Naive thymus-derived CD8-positive, alpha-beta T cell (primary cell): Measurements from ENCODE around the gene DEXI. TPM values are rescaled to one million over a fixed set of nuclear protein-coding genes. Genes with fewer than 3 reads are reported as not detected.
"Not testable (repeated sequence)": the region's sequence is repeated elsewhere in the genome, so short reads cannot be mapped to it uniquely, and the experiment has no call there.

Source experiments
- ATAC-seq, 2 donors: fragments of 150-1000 bp; cut with Tn5 transposase in 1 of 2; sonication (Bioruptor Pico), chemical (Tn5 transposase) in 1 of 2; 1 replicate in 1 of 2; 2 replicates in 1 of 2; pipeline ENCODE4 v1.10.0; 2021; ENCODE audit warnings: mild to moderate bottlenecking in 2 of 2, moderate library complexity in 2 of 2
- POLR2A ChIA-PET: fragments of 350-600 bp; sonication (Branson Sonifier 250); formaldehyde crosslinking; loops from one replicate; lab custom pipeline; 2021; ENCODE audit warnings: antibody characterized with exemption; lab: Charles Lee
- DNase-seq, 10 donors: peaks; one replicate each; pipeline versions ENCODE4 v3.0.0 to v3.0.0-alpha.2; 2020 to 2022
- H3K27ac Mint-ChIP-seq, 10 donors: one replicate each; pipeline ENCODE4 v1.8.0; 2020 to 2022; ENCODE audit warnings: mild to moderate bottlenecking in 10 of 10, mixed read lengths in 10 of 10, moderate library complexity in 4 of 10, inconsistent platforms in 1 of 10
- H3K27me3 Mint-ChIP-seq, 5 donors: one replicate each; pipeline ENCODE4 v1.8.0; 2021 to 2022; ENCODE audit warnings: mixed read lengths in 5 of 5
- H3K36me3 Mint-ChIP-seq, 3 donors: one replicate each; pipeline ENCODE4 v1.8.0; 2020 to 2022; ENCODE audit warnings: mixed read lengths in 3 of 3, mild to moderate bottlenecking in 2 of 3, inconsistent platforms in 1 of 3
- H3K4me1 Mint-ChIP-seq, 4 donors: one replicate each; pipeline ENCODE4 v1.8.0; 2021 to 2022; ENCODE audit warnings: mixed read lengths in 4 of 4
- H3K4me3 Mint-ChIP-seq, 10 donors: one replicate each; pipeline ENCODE4 v1.8.0; 2020 to 2022; ENCODE audit warnings: mild to moderate bottlenecking in 10 of 10, mixed read lengths in 10 of 10, moderate library complexity in 6 of 10, inconsistent platforms in 1 of 10
- H3K9me3 Mint-ChIP-seq, 9 donors: one replicate each; pipeline ENCODE4 v1.8.0; 2020 to 2022; ENCODE audit warnings: mixed read lengths in 9 of 9, mild to moderate bottlenecking in 3 of 9, inconsistent platforms in 1 of 9, moderate library complexity in 1 of 9
- polyA plus RNA-seq, 3 donors: library from polyadenylated mRNA; unstranded; fragments of 300-500 nt; fragmentation: Illumina TruSeq; gene quantifications; one replicate each; pipeline ENCODE4 v1.2.3, GENCODE V29; 2021
- total RNA-seq, 8 experiments: library from RNA in 2 of 8; stranded (reverse) in 2 of 8; gene quantifications; one replicate each; pipeline ENCODE4 v1.2.3 and lab custom pipeline; 2021 to 2026

DEXI gene
- total and polyA plus RNA-seq, 5 experiments from 2014 or later: 30.5 to 60.4 (median 50.8) TPM

DNA sequence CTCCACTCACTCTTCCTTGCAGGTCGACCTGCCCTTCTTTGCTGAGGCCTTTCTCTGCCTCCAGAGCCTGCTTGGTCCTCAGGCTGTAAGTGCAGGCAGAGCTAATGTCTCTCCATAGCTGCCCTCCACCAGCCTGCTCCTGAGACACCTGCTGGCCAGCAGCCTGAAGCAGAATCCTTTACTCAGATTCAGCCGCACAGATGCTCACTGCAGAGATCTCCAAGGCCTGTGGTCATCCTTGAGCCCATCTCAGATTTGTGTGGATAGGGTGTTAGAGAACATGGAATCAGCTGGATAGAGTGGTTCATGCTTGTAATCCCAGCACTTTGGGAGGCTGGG, 11.5 kb downstream of the DEXI start:
- peak overlapping the region in 1 of 10 donors; percentile 20 for H3K27ac Mint-ChIP-seq
- H3K36me3 Mint-ChIP-seq: peaks cover 5 to 66% (median 20%) of the 10 kb centered on the region in 3 donors
- no peaks in the 10 kb centered on the region for H3K27me3 Mint-ChIP-seq
- H3K4me1 Mint-ChIP-seq: peaks cover 14 to 44% (median 29%) of the 10 kb centered on the region in 4 donors
- DNase-seq (no peak), ATAC-seq (no peak)
- H3K9me3 Mint-ChIP-seq: no peaks in the 10 kb centered on the region
- POLR2A ChIA-PET: interaction anchor here (0.8 kb wide), 1 partner anchor 9 kb away, joined by 3 read pairs; no protein-coding TSS in a partner anchor
- no peak overlapping the region for H3K4me3 Mint-ChIP-seq

- Mint-ChIP-seq H3K27me3 (no peaks in the 10 kb centered on the region), H3K36me3 (peaks cover 5 to 66% (median 25%) of the 10 kb centered on the region in 3 donors), H3K27ac (peak overlapping the region in 3 of 10 donors; percentile 14 to 56 (median 55)), H3K4me3 (no peak overlapping the region), H3K9me3 (no peaks in the 10 kb centered on the region), H3K4me1 (peaks cover 11 to 39% (median 24%) of the 10 kb centered on the region in 4 donors)
- POLR2A ChIA-PET: interaction anchor here (0.8 kb wide), 1 partner anchor 9 kb away, joined by 3 read pairs; no protein-coding TSS in a partner anchor
- no peak for ATAC-seq
- no peak for DNase-seq
These were observed 12.2 kb downstream of the DEXI start for GRCh38 chr16:10929853-10930754.

- DNase-seq, H3K27ac Mint-ChIP-seq, H3K9me3 Mint-ChIP-seq, POLR2A ChIA-PET, ATAC-seq, H3K27me3 Mint-ChIP-seq, H3K4me3 Mint-ChIP-seq: not testable (repeated sequence)
- Mint-ChIP-seq H3K36me3 (peaks cover 5 to 70% (median 25%) of the 10 kb centered on the region in 3 donors), H3K4me1 (peaks cover 11 to 35% (median 15%) of the 10 kb centered on the region in 4 donors)
These were observed 13.2 kb downstream of the DEXI start for GRCh38 chr16:10929097-10929496.

DNA sequence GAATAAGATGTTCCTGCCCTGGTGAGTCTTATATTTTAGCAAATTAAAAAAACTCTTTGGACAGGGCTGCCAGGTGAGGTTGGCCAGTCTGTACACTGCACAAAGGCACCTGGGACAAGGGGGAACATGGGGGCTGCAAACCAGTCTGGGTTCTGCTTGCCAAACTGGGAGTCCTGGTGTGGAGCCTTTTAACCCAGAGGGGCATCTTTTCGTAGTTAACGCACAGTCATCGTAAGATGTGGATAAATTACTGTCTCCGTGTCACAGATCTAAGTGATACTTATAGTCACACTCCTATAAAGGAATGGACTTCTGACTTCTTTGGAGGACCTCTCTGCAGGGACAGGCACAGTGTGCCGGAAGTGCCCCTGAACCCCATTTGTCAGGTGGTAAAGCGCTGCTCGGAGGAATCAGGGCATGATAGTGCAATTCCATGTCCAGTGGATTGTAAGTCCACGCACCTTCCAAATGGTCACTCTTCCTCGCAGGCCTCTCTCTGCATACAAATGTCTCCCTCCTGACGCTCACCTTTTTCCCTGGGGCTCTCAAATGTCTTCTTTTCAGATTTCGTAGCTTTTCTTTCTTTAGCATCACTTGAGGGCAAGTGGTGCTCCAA, 14.7 kb downstream of the DEXI start:
- Mint-ChIP-seq H3K9me3 (no peaks in the 10 kb centered on the region), H3K27me3 (no peaks in the 10 kb centered on the region), H3K27ac (peak overlapping the region in 1 of 10 donors; percentile 36), H3K4me1 (peaks cover 6 to 20% (median 10%) of the 10 kb centered on the region in 4 donors), H3K4me3 (no peak overlapping the region), H3K36me3 (peaks cover 5 to 61% (median 25%) of the 10 kb centered on the region in 3 donors)
- POLR2A ChIA-PET: no interaction called here
- ATAC-seq (no peak), DNase-seq (no peak)

GRCh38 chr16:10926867-10927266, 15.4 kb downstream of the DEXI start:
- Mint-ChIP-seq H3K36me3 (peaks cover 5 to 54% (median 28%) of the 10 kb centered on the region in 3 donors), H3K4me3 (no peak overlapping the region), H3K27ac (peak overlapping the region in 2 of 10 donors; percentile 15 to 71), H3K9me3 (no peaks in the 10 kb centered on the region), H3K27me3 (no peaks in the 10 kb centered on the region), H3K4me1 (peaks cover 6 to 17% (median 10%) of the 10 kb centered on the region in 4 donors)
- POLR2A ChIA-PET: interaction anchor here (1.0 kb wide), 1 partner anchor 14 kb away, joined by 4 read pairs; no protein-coding TSS in a partner anchor
- ATAC-seq: no peak
- DNase-seq: no peak

DNA sequence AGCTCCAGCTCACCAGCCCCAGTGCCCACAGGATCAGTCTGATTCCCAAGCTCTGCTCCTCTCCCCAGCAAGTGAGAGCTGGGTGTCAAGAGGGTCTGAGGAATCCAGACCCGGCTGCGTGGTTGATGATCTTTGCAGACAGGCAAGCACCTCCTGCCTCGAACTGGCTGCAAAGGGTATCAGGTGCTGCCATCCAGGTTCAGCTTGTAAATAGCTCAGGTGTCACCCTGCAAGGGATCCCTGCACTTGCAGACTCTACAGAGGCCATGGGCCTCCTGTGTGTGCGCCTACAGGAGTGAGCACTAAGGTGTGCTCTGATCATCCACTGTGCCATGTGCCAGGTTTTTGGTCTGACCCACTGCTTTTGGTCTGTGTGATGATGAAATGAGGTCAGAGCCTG, 16.2 kb downstream of the DEXI start:
- Mint-ChIP-seq H3K27ac (no peak overlapping the region), H3K4me3 (no peak overlapping the region), H3K36me3 (peaks cover 5 to 46% (median 24%) of the 10 kb centered on the region in 3 donors), H3K9me3 (no peaks in the 10 kb centered on the region), H3K27me3 (no peaks in the 10 kb centered on the region), H3K4me1 (peaks cover 6 to 11% (median 7%) of the 10 kb centered on the region in 4 donors)
- POLR2A ChIA-PET: interaction anchor here (1.0 kb wide), 1 partner anchor 15 kb away, joined by 4 read pairs; no protein-coding TSS in a partner anchor
- ATAC-seq (no peak), DNase-seq (no peak)

- DNase-seq, H3K4me3 Mint-ChIP-seq, H3K27me3 Mint-ChIP-seq, H3K27ac Mint-ChIP-seq, POLR2A ChIA-PET, ATAC-seq, H3K9me3 Mint-ChIP-seq, H3K4me1 Mint-ChIP-seq: not testable (repeated sequence)
- peaks cover 5 to 43% (median 24%) of the 10 kb centered on the region in 3 donors for H3K36me3 Mint-ChIP-seq
These were observed 17.0 kb downstream of the DEXI start for GRCh38 chr16:10925285-10925684.

GRCh38 chr16:10923650-10924214, 18.5 kb downstream of the DEXI start:
- H3K4me1 Mint-ChIP-seq: peaks cover 0 to 5% (median 4%) of the 10 kb centered on the region in 4 donors
- no peak overlapping the region for H3K4me3 Mint-ChIP-seq
- ATAC-seq (no peak), DNase-seq (no peak)
- H3K9me3 Mint-ChIP-seq: no peaks in the 10 kb centered on the region
- no peaks in the 10 kb centered on the region for H3K27me3 Mint-ChIP-seq
- peak overlapping the region in 2 of 10 donors; percentile 11 to 42 for H3K27ac Mint-ChIP-seq
- POLR2A ChIA-PET: no interaction called here
- peaks cover 5 to 38% (median 21%) of the 10 kb centered on the region in 3 donors for H3K36me3 Mint-ChIP-seq

GRCh38 chr16:10923146-10923649, 19.1 kb downstream of the DEXI start:
- Mint-ChIP-seq H3K27ac (peak overlapping the region in 1 of 10 donors; percentile 47), H3K4me1 (peaks cover 0 to 11% (median 5%) of the 10 kb centered on the region in 4 donors), H3K9me3 (no peaks in the 10 kb centered on the region), H3K36me3 (peaks cover 5 to 32% (median 21%) of the 10 kb centered on the region in 3 donors), H3K4me3 (no peak overlapping the region), H3K27me3 (no peaks in the 10 kb centered on the region)
- ATAC-seq: no peak
- POLR2A ChIA-PET: no interaction called here
- DNase-seq: no peak

DNA sequence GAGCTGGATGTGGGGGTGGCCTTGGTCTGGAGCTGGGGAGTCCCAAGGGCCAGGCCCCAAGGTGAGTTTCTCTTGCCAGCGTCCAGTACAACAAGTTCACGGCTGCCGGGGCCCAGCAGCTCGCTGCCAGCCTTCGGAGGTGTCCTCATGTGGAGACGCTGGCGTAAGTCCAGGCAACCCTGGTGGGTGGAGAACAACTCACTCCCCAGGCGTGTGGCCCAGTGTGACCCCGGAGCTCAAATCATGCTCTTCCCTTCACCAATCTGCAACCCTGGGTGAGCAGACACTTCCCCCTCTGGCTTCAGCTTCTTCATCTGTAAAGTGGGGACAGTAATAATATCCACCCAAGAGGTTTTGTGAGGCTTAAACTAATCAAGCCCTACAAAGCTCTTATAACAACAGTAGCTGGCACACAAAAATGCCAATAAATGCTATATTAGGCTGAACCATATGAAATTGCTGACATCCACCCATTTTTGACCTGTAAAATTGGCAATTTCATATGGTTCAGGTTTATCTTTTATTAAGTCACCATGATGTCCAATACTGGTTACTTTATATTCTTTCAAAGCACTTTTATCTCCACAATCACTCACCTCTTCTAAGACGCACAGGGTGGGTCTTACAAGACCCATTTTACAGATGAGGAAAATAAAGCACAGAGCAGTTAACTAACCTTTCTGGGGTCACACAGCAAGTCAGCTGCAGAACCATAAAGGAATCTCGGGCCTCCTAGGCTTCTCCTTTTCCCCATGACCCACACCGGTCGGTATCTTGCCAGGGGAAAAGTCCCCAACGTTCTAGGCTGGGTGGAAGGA, 19.7 kb downstream of the DEXI start:
- ATAC-seq (no peak), DNase-seq (no peak)
- Mint-ChIP-seq H3K9me3 (no peaks in the 10 kb centered on the region), H3K27me3 (no peaks in the 10 kb centered on the region), H3K36me3 (peaks cover 0 to 26% (median 17%) of the 10 kb centered on the region in 3 donors), H3K27ac (peak overlapping the region in 2 of 10 donors; percentile 20 to 47), H3K4me3 (no peak overlapping the region), H3K4me1 (peaks cover 0 to 16% (median 4%) of the 10 kb centered on the region in 4 donors)
- POLR2A ChIA-PET: interaction anchor here (0.9 kb wide), 1 partner anchor 10 kb away, joined by 3 read pairs; no protein-coding TSS in a partner anchor

- ATAC-seq (no peak), DNase-seq (no peak)
- no peaks in the 10 kb centered on the region for H3K9me3 Mint-ChIP-seq
- POLR2A ChIA-PET: interaction anchor here (0.9 kb wide), 1 partner anchor 11 kb away, joined by 3 read pairs; no protein-coding TSS in a partner anchor
- H3K27me3 Mint-ChIP-seq: no peaks in the 10 kb centered on the region
- H3K4me3 Mint-ChIP-seq: no peak overlapping the region
- peaks cover 0 to 19% (median 12%) of the 10 kb centered on the region in 3 donors for H3K36me3 Mint-ChIP-seq
- H3K4me1 Mint-ChIP-seq: peaks cover 0 to 17% (median 4%) of the 10 kb centered on the region in 4 donors
- peak overlapping the region in 1 of 10 donors; percentile 20 for H3K27ac Mint-ChIP-seq
These were observed 20.5 kb downstream of the DEXI start for GRCh38 chr16:10921536-10922327.
